Measurements from ENCODE around the gene NAV3. TPM values are rescaled to one million over a fixed set of nuclear protein-coding genes. Genes with fewer than 3 reads are reported as not detected.

NAV3 gene
- total RNA-seq, 2 donors from 2014 or later: not detected

DNA sequence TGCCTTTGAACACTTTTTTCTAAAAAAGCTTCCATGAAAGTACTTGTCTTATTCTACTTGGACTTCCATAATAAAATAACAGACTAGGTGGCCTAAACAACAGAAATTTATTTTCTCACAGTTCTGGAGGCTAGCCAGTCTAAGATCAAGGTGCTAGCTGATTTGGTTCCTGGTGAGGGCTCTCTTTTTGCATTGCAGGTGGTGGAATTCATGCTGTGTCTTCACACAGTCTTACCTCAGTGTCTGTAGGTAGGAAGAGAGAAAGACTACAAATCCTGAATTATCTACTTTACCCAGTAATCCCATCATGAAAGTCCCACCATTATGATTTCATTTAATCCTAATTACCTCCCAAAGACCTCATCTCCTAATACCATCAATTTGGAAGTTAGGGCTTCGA lies 356.0 kb downstream of the NAV3 start:
- H3K36me3 Mint-ChIP-seq (ENCODE audit: low read depth): no peaks in the 10 kb centered on the region
- ATAC-seq (replicated peaks): no peak

DNA sequence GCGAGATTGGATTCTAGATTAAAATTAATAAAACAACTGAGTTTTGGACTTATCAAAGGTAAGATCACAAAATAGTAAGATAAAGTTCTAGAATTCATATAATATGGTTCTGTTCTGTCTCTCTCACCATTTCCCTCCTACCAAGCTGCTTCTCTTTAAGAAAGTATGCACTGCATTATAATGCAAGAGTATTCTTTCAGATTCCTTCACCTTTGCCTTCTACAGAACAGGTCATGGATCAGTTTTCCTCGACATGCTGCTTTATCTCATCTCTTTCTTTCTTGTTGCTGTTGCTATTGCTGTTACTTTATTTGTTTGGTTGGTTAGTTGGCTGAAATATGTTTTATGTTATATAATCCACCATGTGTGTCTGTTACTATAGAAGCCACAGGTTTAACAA lies 357.0 kb downstream of the NAV3 start:
- no peak overlapping the region for H3K27ac Mint-ChIP-seq
- no peak for ATAC-seq (replicated peaks)
- H3K27me3 Mint-ChIP-seq: no peaks in the 10 kb centered on the region
- H3K36me3 Mint-ChIP-seq (ENCODE audit: low read depth): no peaks in the 10 kb centered on the region
- H3K9me3 Mint-ChIP-seq: peaks cover 15% of the 10 kb centered on the region
- no peak overlapping the region for H3K4me3 Mint-ChIP-seq
- no peaks in the 10 kb centered on the region for H3K4me1 Mint-ChIP-seq

More for the DNA sequence above, 356.0 kb downstream of the NAV3 start:
- Mint-ChIP-seq H3K4me1 (no peaks in the 10 kb centered on the region), H3K4me3 (no peak overlapping the region), H3K27me3 (no peaks in the 10 kb centered on the region), H3K9me3 (peaks cover 15% of the 10 kb centered on the region), H3K27ac (no peak overlapping the region)

DNA sequence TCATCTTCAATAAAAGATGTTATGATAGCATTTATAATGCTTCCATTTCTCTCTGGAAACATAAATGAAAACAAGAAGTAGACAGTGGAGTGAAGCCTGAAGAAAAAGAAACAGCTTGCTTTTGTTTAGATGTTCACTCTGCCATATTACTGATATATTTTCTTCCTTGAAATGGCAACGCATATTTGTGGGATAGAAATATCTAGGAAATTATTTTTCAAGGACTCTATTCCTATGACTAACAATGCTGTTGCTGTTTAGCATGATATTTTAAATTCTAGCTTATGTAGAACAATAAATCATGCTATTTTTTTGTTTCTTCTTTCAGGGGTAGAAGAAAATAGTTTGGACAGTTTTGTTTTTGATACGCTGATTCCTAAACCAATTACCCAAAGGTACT lies 359.0 kb downstream of the NAV3 start:
- H3K36me3 Mint-ChIP-seq (ENCODE audit: low read depth): no peaks in the 10 kb centered on the region
- H3K4me1 Mint-ChIP-seq: no peaks in the 10 kb centered on the region
- no peak overlapping the region for H3K27ac Mint-ChIP-seq
- no peak for ATAC-seq (replicated peaks)
- no peaks in the 10 kb centered on the region for H3K27me3 Mint-ChIP-seq
- no peak overlapping the region for H3K4me3 Mint-ChIP-seq
- peaks cover 16% of the 10 kb centered on the region for H3K9me3 Mint-ChIP-seq

DNA sequence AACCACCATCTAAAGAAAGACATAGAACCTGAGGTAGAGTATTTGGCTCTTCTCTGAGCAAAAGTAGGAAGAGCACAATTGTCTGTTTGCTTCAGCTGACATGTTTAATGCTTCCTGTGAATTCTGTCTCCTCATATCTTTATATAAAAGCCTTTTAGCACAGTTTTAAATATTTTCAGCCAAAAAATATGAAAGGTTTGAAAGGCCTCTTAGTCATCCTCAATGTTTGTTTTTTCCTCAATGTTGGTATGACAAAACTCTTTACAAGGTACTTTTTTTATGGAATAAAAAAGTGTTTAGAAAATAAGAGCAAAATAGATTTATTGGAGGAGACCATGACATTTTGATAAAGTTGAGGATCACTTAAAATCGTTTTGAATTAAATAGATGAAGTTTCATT lies 360.9 kb downstream of the NAV3 start:
- no peaks in the 10 kb centered on the region for H3K4me1 Mint-ChIP-seq
- no peak overlapping the region for H3K4me3 Mint-ChIP-seq
- H3K9me3 Mint-ChIP-seq: peaks cover 17% of the 10 kb centered on the region
- ATAC-seq (replicated peaks): no peak
- no peaks in the 10 kb centered on the region for H3K27me3 Mint-ChIP-seq
- H3K27ac Mint-ChIP-seq: no peak overlapping the region
- H3K36me3 Mint-ChIP-seq (ENCODE audit: low read depth): no peaks in the 10 kb centered on the region

DNA sequence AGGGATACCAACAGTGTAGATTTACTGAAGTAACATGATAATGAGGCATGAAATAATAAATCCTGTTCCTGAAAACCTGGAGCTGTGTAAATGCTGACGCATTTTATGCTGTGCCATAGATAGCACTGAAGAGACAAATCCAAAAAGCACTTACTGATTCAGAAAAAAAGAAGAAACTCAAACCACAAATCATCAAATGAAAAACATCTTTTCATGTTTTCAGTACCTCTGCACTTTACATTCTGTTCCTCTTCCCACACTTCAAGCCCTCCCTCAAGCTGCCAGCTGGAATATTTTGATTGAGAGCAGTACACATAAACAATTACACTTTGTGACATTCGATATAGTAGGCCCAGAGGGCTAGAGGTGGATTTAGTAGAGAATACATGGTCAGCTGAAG lies 362.3 kb downstream of the NAV3 start:
- H3K9me3 Mint-ChIP-seq: peaks cover 17% of the 10 kb centered on the region
- H3K27me3 Mint-ChIP-seq: no peaks in the 10 kb centered on the region
- H3K36me3 Mint-ChIP-seq (ENCODE audit: low read depth): no peaks in the 10 kb centered on the region
- no peak overlapping the region for H3K27ac Mint-ChIP-seq
- no peak for ATAC-seq (replicated peaks)
- no peaks in the 10 kb centered on the region for H3K4me1 Mint-ChIP-seq
- H3K4me3 Mint-ChIP-seq: no peak overlapping the region

DNA sequence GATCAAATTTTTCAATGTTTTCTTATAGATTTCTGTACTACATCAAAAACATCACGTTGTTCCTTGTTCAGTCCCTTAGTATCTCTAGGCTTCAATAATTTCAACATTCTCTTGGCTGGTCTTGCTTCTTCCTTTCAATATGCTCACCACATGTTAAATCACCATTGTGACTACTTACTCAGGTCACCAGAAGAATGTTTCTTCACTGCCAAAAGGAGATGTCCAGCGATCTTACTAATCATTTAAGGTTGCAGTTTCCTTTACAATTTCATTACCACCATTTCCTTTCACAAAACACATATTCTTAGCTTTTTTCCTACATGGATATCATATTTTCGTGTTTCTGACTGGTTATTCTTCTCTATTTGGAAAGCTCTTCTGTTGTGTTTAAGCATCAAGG lies 363.8 kb downstream of the NAV3 start:
- no peak overlapping the region for H3K27ac Mint-ChIP-seq
- H3K36me3 Mint-ChIP-seq (ENCODE audit: low read depth): no peaks in the 10 kb centered on the region
- no peak overlapping the region for H3K4me3 Mint-ChIP-seq
- ATAC-seq (replicated peaks): no peak
- no peaks in the 10 kb centered on the region for H3K4me1 Mint-ChIP-seq
- H3K9me3 Mint-ChIP-seq: peaks cover 11% of the 10 kb centered on the region
- H3K27me3 Mint-ChIP-seq: no peaks in the 10 kb centered on the region

DNA sequence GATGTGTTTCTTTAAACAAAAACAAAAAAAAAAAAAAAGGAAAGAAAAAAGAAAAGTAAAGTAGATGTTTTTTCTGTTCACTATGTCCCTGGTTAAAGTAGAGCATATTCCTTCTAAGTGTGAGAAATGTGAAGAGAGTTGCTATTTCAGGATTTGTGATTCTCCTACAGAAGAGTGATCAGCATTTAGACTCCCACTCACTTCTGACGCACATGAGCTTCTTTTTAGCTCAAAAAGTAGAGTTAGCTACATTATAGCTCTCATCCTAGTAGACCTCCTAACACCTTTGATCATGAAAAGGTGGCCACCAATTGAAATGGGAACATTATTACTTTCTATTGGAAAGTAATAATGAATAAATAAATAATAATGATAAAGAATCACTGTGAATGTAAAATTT lies 368.2 kb downstream of the NAV3 start:
- H3K4me3 Mint-ChIP-seq: no peak overlapping the region
- H3K27ac Mint-ChIP-seq: no peak overlapping the region
- peaks cover 8% of the 10 kb centered on the region for H3K9me3 Mint-ChIP-seq
- H3K27me3 Mint-ChIP-seq: no peaks in the 10 kb centered on the region
- ATAC-seq (replicated peaks): no peak
- H3K36me3 Mint-ChIP-seq (ENCODE audit: low read depth): no peaks in the 10 kb centered on the region
- H3K4me1 Mint-ChIP-seq: no peaks in the 10 kb centered on the region

DNA sequence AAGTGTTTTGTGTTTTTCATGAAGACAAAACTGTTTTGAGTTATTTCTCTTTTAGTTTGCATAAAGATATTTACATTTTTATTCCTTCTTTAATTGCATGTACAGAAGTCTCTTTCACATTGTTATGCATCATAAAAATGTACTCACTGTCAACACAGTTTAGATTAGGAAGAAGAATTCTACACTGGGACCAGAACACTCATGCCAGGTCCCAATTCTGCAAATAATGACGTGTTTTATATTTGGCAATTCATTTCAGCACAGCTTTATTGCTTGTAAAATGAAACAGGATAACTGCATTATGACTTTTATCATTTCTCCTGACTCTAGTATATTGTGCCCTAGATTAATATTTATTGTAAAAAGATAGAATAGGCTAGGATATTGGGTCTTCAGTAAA lies 369.2 kb downstream of the NAV3 start:
- Mint-ChIP-seq H3K4me1 (no peaks in the 10 kb centered on the region), H3K27ac (no peak overlapping the region), H3K4me3 (no peak overlapping the region), H3K36me3 (ENCODE audit: low read depth) (no peaks in the 10 kb centered on the region), H3K9me3 (no peaks in the 10 kb centered on the region), H3K27me3 (no peaks in the 10 kb centered on the region)
- no peak for ATAC-seq (replicated peaks)

DNA sequence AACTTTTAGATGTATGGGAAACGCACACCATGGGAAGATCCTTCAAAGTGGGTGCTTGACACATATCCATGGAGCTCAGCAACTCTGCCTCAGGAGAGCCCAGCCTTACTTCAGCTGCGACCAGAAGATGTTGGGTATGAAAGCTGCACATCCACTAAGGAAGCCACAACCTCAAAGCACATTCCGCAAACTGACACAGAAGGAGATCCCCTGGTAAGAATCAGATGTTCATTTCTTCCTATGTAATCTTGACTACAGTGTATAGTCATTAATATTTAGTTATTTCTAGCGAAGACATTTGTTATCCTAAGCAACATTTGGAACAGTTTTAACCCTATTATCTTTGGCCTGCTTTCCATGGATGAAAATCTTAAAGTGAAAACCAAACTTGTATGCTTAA lies 374.2 kb downstream of the NAV3 start:
- Mint-ChIP-seq H3K27ac (no peak overlapping the region), H3K36me3 (ENCODE audit: low read depth) (no peaks in the 10 kb centered on the region), H3K4me3 (no peak overlapping the region), H3K9me3 (peaks cover 8% of the 10 kb centered on the region), H3K4me1 (no peaks in the 10 kb centered on the region), H3K27me3 (no peaks in the 10 kb centered on the region)
- ATAC-seq (replicated peaks): no peak

DNA sequence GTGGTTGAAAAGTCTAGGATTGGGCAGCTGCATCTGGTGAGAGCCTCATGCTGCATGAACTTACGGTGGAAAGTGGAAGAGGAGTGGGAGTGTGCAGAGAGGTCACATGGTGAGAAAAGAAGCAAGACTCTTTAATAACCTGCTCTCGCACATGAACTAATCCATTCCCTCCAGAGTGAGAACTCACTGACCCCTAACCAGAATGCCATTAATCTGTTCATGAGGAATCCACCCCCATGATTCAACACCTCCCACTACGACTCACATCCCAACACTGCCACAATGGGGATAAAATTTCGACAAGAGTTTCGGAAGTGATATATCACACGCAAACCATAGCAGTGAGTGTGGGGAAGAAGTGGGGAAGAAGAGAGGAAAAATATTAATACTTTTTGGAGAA lies 377.4 kb downstream of the NAV3 start:
- H3K36me3 Mint-ChIP-seq (ENCODE audit: low read depth): no peaks in the 10 kb centered on the region

DNA sequence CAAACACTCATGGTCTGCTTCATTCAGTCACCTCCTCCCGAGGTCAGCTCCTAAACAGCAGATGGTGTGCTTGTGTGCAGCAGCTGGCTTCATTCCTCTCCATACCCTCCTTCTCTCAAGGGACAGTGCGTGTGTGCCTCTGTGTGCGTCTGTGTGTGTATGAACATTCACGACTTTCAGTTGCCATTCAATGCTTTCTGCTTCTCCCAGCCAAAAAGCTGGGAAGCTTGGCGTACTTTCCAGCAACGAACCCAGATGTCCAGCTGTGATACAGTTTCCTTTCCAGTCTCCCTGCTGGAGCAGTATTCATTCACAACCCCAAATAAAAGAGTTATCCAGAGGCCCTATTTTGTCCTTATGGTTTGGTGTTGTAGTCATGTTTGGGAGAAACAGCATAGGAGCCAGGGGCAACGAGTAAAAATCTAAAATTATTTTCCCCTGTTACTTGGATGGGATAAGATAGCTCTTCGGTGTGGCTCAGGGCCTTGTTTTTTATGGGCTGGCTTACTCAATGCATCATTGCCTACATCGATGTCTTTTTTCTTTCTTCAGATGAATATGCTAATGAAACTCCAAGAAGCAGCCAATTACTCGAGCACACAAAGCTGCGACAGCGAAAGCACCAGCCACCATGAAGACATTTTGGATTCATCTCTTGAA lies 379.3 kb downstream of the NAV3 start:
- Mint-ChIP-seq H3K4me3 (no peak overlapping the region), H3K4me1 (no peaks in the 10 kb centered on the region), H3K9me3 (peaks cover 12% of the 10 kb centered on the region), H3K27me3 (no peaks in the 10 kb centered on the region), H3K27ac (no peak overlapping the region), H3K36me3 (ENCODE audit: low read depth) (no peaks in the 10 kb centered on the region)
- no peak for ATAC-seq (replicated peaks)

More for the DNA sequence above, 377.4 kb downstream of the NAV3 start:
- ATAC-seq (replicated peaks): no peak
- Mint-ChIP-seq H3K27me3 (no peaks in the 10 kb centered on the region), H3K9me3 (peaks cover 12% of the 10 kb centered on the region), H3K4me1 (no peaks in the 10 kb centered on the region), H3K4me3 (no peak overlapping the region), H3K27ac (no peak overlapping the region)

DNA sequence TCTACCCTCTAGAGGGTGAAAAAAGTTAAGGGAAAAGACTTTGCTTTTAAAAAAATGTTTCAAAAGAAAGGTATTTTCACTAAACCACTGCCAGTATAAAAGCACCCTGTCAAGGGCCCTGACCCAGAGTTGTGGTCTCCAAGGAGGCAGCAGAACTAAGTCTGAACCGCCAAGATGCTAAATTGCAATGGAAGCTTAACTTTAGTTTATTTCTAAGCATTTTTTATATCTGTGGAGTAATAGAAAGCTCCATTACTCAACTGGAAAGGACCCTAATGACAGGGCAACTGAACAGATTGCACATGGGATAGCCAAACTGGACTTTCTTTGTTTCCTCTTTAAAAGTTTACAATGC lies 379.8 kb downstream of the NAV3 start:
- Mint-ChIP-seq H3K4me1 (no peaks in the 10 kb centered on the region), H3K27ac (no peak overlapping the region), H3K4me3 (no peak overlapping the region), H3K27me3 (no peaks in the 10 kb centered on the region), H3K36me3 (ENCODE audit: low read depth) (no peaks in the 10 kb centered on the region), H3K9me3 (peaks cover 12% of the 10 kb centered on the region)
- ATAC-seq (replicated peaks): no peak

DNA sequence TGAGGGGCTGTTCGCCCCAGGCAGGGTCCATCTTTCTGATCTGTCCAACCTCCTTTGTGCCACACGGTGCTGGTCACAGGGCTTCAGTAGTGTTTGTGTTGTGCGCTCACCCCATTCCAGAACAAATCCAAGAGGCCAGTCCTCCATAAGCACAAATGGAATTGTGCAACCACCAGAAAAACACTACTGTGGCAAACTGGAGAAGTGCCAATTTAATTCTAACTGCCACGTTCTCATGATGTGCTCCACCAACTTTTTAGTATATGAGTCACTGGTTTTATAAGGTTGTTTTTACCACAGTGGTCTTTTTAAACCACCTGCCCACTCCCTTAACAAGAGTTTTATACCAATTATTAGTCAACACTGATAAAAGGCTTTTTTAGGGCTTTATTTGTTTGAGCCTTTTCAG lies 380.2 kb downstream of the NAV3 start:
- Mint-ChIP-seq H3K36me3 (ENCODE audit: low read depth) (no peaks in the 10 kb centered on the region), H3K9me3 (peaks cover 12% of the 10 kb centered on the region), H3K4me3 (no peak overlapping the region), H3K4me1 (no peaks in the 10 kb centered on the region), H3K27me3 (no peaks in the 10 kb centered on the region), H3K27ac (no peak overlapping the region)
- no peak for ATAC-seq (replicated peaks)

DNA sequence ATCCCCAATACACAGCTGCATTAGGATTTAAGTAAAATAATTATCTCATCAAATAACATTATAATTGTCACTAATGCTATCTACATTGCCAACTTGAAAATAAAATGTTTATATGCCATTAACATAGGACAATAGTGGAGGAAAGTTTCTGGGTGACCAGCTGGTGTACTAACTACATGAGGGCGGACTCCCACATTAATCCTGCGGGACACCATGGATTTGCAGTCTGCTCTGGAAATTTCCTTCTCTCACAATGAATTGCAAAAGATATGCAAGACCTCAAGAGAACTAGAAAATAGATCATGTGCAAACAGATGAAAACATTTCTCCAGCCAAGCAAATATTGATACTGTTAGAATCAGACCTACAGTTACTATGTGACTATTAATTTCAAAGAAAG lies 390.1 kb downstream of the NAV3 start:
- ATAC-seq (replicated peaks): no peak
- no peak overlapping the region for H3K27ac Mint-ChIP-seq
- peaks cover 5% of the 10 kb centered on the region for H3K9me3 Mint-ChIP-seq
- H3K27me3 Mint-ChIP-seq: no peaks in the 10 kb centered on the region
- no peak overlapping the region for H3K4me3 Mint-ChIP-seq
- H3K4me1 Mint-ChIP-seq: no peaks in the 10 kb centered on the region
- no peaks in the 10 kb centered on the region for H3K36me3 Mint-ChIP-seq (ENCODE audit: low read depth)

DNA sequence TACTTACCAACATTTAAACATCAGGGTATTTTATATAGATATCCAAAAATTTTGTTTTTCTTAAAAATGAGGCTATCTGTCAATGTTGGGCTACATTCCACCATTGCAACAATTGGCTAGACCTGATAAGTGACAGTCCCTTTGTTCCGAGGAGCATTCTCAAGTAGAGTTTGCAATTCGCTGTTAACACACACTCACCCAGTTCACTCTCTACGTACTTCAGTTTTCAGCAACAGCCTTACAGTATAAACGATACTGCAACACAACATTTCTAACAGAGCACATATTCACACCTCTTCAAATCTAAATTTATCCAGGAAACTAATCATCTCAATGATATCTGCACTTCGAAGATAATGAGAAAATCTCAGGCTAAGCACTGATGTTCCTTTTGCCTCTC lies 393.5 kb downstream of the NAV3 start:
- no peak overlapping the region for H3K4me3 Mint-ChIP-seq
- no peaks in the 10 kb centered on the region for H3K36me3 Mint-ChIP-seq (ENCODE audit: low read depth)
- no peaks in the 10 kb centered on the region for H3K4me1 Mint-ChIP-seq
- no peak for ATAC-seq (replicated peaks)
- H3K9me3 Mint-ChIP-seq: peaks cover 11% of the 10 kb centered on the region
- no peak overlapping the region for H3K27ac Mint-ChIP-seq
- no peaks in the 10 kb centered on the region for H3K27me3 Mint-ChIP-seq

DNA sequence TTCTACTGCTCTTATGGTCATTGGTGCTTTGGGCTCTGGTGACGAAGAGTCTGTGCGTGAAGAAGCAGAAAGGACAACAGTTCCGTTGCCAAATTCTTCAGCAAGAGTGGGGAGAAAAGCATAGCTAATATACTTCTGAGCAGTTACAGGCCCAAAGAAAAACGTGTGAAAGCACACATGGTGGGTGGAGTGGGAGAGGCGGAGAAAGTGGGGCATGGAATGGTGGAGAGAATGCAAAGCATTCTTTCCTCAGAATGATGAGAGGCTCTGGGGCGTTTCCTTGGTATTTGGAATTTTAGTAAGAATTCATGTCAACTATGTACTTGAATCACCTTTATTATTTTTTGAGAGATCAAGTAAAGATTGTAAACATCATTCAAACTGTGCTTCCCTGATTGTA lies 396.1 kb downstream of the NAV3 start:
- no peak for ATAC-seq (replicated peaks)
- Mint-ChIP-seq H3K27ac (no peak overlapping the region), H3K27me3 (no peaks in the 10 kb centered on the region), H3K4me1 (no peaks in the 10 kb centered on the region), H3K36me3 (ENCODE audit: low read depth) (no peaks in the 10 kb centered on the region), H3K4me3 (no peak overlapping the region), H3K9me3 (peaks cover 14% of the 10 kb centered on the region)

All from activated T-helper 17 cell treated with anti-CD3 and anti-CD28 coated beads, Interleukin-2, amount 50 U/mL, for 72 hours (primary cell).